ENCODE results near the gene DHX34.
"Not testable (repeated sequence)": the region's sequence is repeated elsewhere in the genome, so short reads cannot be mapped to it uniquely, and the experiment has no call there.

The DHX34 gene

DNA sequence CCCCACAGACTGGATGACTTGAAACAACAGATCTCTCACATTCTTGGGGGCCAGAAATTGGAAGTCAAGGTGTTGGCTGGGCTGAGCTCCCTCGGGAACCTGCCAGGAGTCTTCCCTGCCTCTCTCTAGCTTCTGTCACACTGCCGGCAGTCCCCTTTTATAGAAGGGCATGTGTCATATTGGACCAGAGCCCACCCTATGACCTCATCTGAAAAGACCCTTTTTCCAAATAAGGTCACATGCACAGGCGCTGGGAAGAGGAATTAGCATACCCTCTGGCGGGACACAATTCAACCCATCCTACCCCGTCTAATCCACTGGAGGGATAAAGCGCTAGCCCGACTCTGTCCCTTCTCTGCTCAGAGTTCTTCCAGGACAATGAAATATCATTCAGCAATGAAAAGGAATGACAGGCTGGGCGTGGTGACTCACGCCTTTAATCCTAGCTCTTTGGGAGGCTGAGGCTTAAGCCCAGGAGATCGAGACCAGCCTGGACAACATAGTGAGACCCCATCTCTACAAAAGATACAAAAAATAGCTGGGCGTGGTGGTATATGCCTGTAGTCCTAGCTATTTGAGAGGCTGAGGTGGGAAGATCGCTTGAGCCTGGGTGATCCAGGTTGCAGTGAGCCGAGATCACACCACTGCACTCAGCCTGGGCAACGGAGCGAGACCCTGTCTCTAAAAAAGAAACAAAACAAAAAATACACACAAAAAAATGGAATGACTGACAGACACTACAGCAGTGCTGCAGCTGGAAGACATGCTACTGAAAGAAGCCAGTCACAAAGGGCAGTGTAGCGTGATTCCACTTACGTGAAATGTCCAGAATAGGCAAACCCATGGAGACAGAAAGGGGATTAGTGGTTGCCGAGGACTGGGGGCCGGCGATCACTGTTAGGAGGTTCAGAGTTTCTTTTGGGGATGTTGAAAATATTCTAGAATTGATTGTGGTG lies 41.7 kb downstream of the DHX34 start:
- no peak for DNase-seq

- DNase-seq: peak; percentile 79 to 85
These were observed 42.6 kb downstream of the DHX34 start for GRCh38 chr19:47391510-47392223.

- DNase-seq: no peak
These were observed 49.8 kb downstream of the DHX34 start for GRCh38 chr19:47398707-47399597.

- DNase-seq: no peak
These were observed 53.4 kb downstream of the DHX34 start for GRCh38 chr19:47402504-47402903.

- no peak for DNase-seq
These were observed 55.5 kb downstream of the DHX34 start for GRCh38 chr19:47404334-47405196.

DNA sequence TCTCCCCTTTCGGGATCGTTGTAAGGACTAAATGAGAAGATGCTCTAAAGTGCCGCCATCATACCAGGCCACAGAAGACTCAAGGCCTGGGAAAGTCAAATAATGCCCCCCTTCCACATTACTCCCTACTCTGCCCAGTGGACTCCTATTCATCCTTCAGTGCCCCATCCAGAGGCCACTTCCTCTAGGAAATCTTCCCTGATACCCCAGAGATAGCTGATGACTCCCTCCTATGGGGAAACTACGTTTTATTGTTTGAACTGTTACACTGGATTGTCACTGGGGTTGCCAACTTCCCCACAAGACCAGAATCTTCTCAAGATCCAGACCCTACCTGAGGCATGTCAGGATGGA lies 56.1 kb downstream of the DHX34 start:
- DNase-seq: no peak

- no peak for DNase-seq
These were observed 56.8 kb downstream of the DHX34 start for GRCh38 chr19:47405854-47406417.

DNA sequence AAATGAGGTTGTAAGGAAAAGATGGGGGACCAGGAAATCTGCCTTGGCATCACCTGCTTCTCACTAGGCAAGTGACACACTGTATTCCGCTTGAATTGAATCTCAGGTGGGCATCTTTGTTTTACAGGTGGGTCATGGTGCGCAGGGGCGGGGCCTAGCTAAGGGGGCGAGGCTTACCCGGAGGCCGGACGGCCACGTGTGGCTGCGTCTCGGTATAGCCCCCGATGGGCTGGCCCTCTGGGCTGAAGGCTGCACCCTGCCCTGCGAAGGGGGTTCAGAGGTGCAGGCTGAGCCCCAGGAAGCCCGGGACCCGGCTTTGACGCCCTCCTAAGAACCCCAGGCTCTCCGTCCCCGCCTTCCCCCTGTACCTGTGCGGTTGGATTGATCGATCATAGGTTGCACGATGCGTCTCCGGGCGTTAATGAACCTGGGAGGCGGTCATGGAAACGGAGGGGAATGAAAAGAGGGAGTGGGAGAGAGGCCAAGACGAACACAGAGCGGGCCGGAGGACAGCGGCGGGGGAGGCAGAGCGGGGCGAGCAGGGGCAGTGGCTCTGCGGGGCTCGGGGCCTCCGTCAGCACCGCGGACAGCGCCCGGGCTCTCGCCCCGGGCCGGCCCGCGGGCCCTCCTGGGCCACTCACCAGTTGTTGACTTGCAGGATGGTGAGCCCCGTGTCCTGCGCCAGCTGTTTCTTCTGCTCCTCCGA lies 57.7 kb downstream of the DHX34 start:
- no peak for DNase-seq

DNA sequence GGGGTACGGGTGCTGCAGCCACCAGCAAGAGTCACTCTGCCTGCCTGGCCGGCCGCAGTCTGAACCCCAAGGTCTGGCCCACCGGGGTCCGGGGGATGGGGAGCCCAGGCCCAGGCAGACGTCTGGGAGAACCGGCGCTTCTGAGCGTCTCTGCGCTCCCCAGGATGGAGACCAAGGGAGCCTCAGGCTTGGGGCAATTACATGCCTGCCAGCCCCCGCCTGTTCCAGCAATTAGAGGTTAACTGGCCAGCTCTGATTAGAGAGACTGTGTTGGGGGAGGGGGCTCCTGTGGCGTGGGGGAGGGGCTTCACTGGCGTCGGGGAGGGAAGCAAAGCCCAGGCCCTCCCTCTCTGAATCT lies 58.3 kb downstream of the DHX34 start:
- no peak for DNase-seq

DNA sequence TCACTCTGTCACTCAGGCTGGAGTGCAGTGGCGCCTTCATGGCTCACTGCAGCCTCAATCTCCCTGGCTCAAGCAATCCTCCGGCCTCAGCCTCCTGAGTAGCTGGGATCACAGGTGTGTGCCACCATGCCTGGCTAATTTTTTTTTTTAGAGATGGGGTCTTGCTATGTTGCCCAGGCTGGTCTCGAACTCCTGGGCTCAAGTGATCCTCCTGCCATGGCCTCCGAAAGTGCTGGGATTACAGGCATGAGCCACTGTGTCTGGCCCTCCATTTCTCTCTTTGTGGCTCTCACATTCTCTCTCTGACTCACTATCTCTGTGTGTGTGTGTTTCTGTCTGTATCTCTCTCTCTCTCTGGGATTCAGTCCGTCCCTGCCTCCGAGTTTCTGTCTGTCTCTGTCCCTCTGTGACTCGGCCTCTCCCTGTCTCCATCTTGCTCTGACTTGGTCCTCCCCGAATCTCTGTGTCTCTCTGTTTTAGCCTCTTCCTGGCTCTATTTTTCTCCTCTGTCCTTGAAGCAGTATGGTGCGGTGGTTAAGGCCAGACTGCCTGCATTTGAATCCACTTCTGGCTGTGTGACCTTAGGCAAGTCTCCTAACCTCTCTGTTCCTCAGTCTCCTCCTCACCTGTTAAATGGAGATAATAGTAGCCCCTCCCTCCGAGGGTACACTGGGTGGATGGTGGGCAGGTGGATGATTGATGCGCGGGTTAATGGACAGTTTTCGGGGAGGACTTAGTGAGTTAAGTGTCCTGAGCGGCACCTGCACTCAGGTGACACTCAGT lies 59.2 kb downstream of the DHX34 start:
- no peak for DNase-seq

DNA sequence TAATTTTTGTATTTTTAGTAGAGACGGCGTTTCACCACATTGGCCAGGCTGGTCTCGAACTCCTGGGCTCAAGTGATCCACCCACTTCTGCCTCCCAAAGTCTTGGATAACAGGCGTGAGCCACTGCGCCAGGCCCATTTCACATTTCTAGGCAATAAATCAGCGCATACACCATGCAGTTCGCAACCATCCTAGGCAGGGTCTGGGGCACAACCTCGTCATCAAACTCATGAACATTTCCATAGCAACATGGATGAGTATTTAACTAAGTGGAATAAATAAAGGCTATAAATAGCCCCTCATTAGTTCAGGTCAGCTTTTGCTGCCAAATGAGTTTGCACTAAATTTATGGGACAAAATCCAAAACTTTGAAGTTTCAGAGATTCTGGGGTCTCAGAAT lies 62.0 kb downstream of the DHX34 start:
- no peak for DNase-seq

- DNase-seq: not testable (repeated sequence)
These were observed 62.6 kb downstream of the DHX34 start for GRCh38 chr19:47411696-47412095.

DNA sequence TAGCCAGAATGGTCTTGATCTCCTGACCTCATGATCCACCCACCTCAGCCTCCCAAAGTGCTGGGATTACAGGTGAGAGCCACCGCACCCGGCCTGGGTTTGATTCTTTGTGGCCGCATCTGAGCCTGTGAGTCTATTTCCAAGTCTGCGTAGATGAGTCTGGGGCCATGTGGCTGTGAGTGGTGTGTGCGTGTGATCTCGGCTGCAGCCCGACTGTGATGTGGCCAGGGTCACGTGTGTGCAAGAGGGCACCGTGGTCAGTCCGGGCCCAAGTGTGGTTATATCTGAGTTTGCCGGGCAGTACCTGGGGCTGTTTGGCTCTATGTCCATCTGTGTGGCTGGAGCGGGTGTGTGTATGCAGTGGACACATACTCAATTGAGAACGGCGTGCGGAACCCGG lies 64.8 kb downstream of the DHX34 start:
- no peak for DNase-seq

DNA sequence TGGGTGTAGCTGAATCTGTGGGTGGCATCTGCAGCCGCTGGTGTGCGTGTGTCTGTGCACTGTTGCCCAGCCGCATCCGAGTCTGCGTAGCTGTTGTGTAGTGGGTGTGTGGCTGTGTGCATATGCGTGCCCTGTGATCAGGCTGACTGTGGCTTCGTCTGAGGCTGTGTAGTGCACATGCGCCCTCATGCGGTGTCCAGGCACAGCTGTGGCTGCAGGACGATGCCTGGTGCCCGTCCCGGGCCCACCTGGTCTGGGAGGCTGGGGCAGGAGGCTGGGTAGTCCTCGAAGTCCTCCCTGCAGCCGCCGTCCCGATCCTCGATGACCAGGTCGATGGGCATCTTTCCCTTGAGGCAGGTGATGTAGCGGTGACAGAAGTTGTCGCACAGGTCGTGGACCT lies 65.4 kb downstream of the DHX34 start:
- DNase-seq: no peak

GRCh38 chr19:47415953-47416642 lies 67.0 kb downstream of the DHX34 start:
- no peak for DNase-seq

DNA sequence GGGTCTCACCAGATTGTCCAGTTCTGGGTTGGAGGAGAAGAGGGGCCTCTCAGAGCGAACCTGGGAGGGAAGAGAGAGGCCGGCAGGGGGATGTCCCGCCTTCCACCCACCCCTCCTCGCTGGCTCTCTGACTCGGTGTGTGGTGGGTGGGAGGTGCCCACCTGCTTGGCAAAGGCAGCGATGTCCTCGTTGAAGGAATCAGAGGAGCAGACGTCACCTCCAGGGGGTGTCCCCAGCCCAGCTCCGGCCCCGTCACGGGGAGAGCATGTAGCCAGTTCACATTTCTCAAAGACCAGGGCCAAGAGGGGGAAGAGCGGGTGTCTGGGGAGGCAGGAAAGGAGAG lies 67.5 kb downstream of the DHX34 start:
- DNase-seq: no peak

- DNase-seq: no peak
These were observed 68.1 kb downstream of the DHX34 start for GRCh38 chr19:47417107-47417745.

DNA sequence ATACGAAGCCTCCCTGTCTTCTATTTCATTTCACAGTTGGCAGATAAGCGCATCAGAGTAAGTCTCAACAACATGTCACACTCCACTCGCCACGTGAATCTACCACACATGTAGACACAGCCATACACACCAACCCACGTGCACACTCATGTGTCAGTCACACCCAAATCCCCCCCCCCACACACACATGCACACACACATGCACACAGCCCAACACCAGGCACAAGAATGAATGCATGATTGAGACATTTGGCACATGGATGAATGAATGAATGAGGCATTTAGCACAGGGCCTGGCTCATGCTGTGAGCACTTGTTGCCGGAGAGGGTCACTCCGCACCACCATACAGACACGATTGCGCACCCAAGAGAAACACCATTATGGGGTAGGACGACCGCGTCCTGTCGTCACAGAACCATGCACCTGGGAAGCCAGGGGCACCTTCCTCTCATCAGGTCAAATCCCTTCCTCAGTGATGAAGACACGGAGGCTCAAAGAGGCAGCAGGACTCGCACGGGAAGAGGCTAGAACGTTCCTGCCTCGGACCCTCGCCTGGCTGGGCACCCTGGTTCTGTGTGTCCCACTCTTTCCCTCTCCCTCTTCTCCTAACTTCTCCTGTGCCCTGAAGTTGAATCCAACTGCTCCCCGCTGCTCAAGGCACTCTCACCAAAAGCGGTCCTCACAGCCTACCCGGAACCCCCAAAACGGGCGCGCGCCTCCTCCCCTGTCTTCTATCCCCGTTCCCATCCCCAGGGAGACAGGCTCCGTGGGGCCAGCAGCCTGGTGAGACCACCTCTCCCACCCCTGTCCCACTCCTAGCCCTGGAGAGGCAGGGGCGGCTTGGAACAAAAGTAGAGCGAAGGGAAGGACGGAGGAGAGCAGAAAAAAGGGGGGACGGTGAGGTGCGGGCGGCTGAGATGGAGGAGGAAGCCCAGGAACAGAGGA lies 68.9 kb downstream of the DHX34 start:
- peak in 1 of 2 donors; percentile 24 for DNase-seq
